H9 (cell line): Measurements from ENCODE around the gene IL17REL. TPM values are rescaled to one million over a fixed set of nuclear protein-coding genes. Genes with fewer than 3 reads are reported as not detected.

ENCODE experiments used
- DNase-seq: peaks from one replicate; pipeline ENCODE4 v3.0.0-alpha.2; 2017
- H2AFZ ChIP-seq: one replicate; pipeline ENCODE4 v1.6.1; 2013; ENCODE audit warnings: mild to moderate bottlenecking, low read length, control low read depth, moderate library complexity
- H2AK5ac ChIP-seq: 2 replicates; pipeline ENCODE4 v1.6.1; 2013; ENCODE audit warnings: low read length, control low read depth, mixed read lengths; ENCODE audit not compliant: insufficient read length
- H2BK120ac ChIP-seq: one replicate; pipeline ENCODE4 v1.6.1; 2013; ENCODE audit warnings: low read depth, mild to moderate bottlenecking, low read length, control low read depth, inconsistent platforms; ENCODE audit not compliant: poor library complexity, severe bottlenecking
- H2BK12ac ChIP-seq: 2 replicates; pipeline ENCODE4 v1.6.1; 2013; ENCODE audit warnings: low read length, control low read depth, mixed read lengths, low read depth; ENCODE audit not compliant: insufficient read length
- H2BK15ac ChIP-seq: 2 replicates; pipeline ENCODE4 v1.6.1; 2013; ENCODE audit warnings: low read depth, low read length, control low read depth
- H2BK20ac ChIP-seq: one replicate; pipeline ENCODE4 v1.6.1; 2013; ENCODE audit warnings: low read depth, mild to moderate bottlenecking, low read length, control low read depth, inconsistent platforms; ENCODE audit not compliant: poor library complexity, severe bottlenecking
- H2BK5ac ChIP-seq: 2 replicates; pipeline ENCODE4 v1.6.1; 2013; ENCODE audit warnings: low read length, control low read depth, mixed read lengths; ENCODE audit not compliant: insufficient read length
- H3K14ac ChIP-seq: 2 replicates; pipeline ENCODE4 v1.6.1; 2013; ENCODE audit warnings: low read length, control low read depth; ENCODE audit not compliant: insufficient read depth
- H3K18ac ChIP-seq: 2 replicates; pipeline ENCODE4 v1.6.1; 2013; ENCODE audit warnings: low read depth, mild to moderate bottlenecking, mixed read lengths, low read length, control low read depth; ENCODE audit not compliant: insufficient read length
- H3K23ac ChIP-seq: 2 replicates; pipeline ENCODE4 v1.6.1; 2013; ENCODE audit warnings: low read length, control low read depth, mixed read lengths, low read depth; ENCODE audit not compliant: insufficient read length
- H3K23me2 ChIP-seq: 2 replicates; pipeline ENCODE4 v1.6.1; 2013; ENCODE audit warnings: low read depth, mild to moderate bottlenecking, mixed read lengths, low read length, control low read depth; ENCODE audit not compliant: insufficient read length, poor library complexity, severe bottlenecking
- H3K27ac ChIP-seq: 2 replicates; pipeline ENCODE4 v1.5.1; 2013; ENCODE audit warnings: low read length, control low read depth, mixed read lengths, low read depth; ENCODE audit not compliant: insufficient read length
- H3K27me3 ChIP-seq: 2 replicates; pipeline ENCODE4 v1.6.1; 2013; ENCODE audit warnings: low read length, control low read depth, inconsistent platforms; ENCODE audit not compliant: insufficient read depth
- H3K4ac ChIP-seq: 2 replicates; pipeline ENCODE4 v1.6.1; 2013; ENCODE audit warnings: low read depth, mild to moderate bottlenecking, control low read depth, inconsistent platforms, low read length, moderate library complexity
- H3K4me1 ChIP-seq: 2 replicates; pipeline ENCODE4 v1.6.1; 2013; ENCODE audit warnings: low read length, control low read depth, inconsistent platforms; ENCODE audit not compliant: insufficient read depth
- H3K4me2 ChIP-seq: 2 replicates; pipeline ENCODE4 v1.6.1; 2013; ENCODE audit warnings: low read length, control low read depth, mixed read lengths; ENCODE audit not compliant: insufficient read length, insufficient read depth
- H3K56ac ChIP-seq: 2 replicates; pipeline ENCODE4 v1.6.1; 2013; ENCODE audit warnings: low read depth, mild to moderate bottlenecking, mixed read lengths, low read length, control low read depth; ENCODE audit not compliant: insufficient read length
- H3K79me1 ChIP-seq: 2 replicates; pipeline ENCODE4 v1.6.1; 2013; ENCODE audit warnings: low read depth, mild to moderate bottlenecking, moderate library complexity, low read length, control low read depth, inconsistent platforms; ENCODE audit not compliant: insufficient read depth, poor library complexity, severe bottlenecking
- H3K79me2 ChIP-seq: 2 replicates; pipeline ENCODE4 v1.6.1; 2013; ENCODE audit warnings: low read length, control low read depth, inconsistent platforms; ENCODE audit not compliant: insufficient read depth
- H3K9ac ChIP-seq: 2 replicates; pipeline ENCODE4 v1.6.1; 2013; ENCODE audit warnings: low read length, control low read depth, mixed read lengths; ENCODE audit not compliant: insufficient read length; ENCODE audit errors: extremely low read depth
- H3K9me3 ChIP-seq: one replicate; pipeline ENCODE4 v1.6.1; 2013; ENCODE audit warnings: low read depth, low read length, inconsistent platforms; ENCODE audit not compliant: control insufficient read depth
- H3T11ph ChIP-seq: one replicate; pipeline ENCODE4 v1.6.1; 2013; ENCODE audit warnings: mild to moderate bottlenecking, low read length, control low read depth, inconsistent platforms
- H4K20me1 ChIP-seq: one replicate; pipeline ENCODE4 v1.6.1; 2013; ENCODE audit not compliant: control insufficient read depth, insufficient read length, insufficient read depth
- H4K5ac ChIP-seq: 2 replicates; pipeline ENCODE4 v1.6.1; 2013; ENCODE audit warnings: low read depth, mild to moderate bottlenecking, mixed read lengths, low read length, control low read depth; ENCODE audit not compliant: insufficient read length
- H4K8ac ChIP-seq: replicated peaks from 2 replicates; pipeline ENCODE4 v1.6.1; 2013; ENCODE audit warnings: low read length, control low read depth, mixed read lengths, low read depth; ENCODE audit not compliant: insufficient read length
- H4K91ac ChIP-seq: 2 replicates; pipeline ENCODE4 v1.6.1; 2013; ENCODE audit warnings: low read depth, mild to moderate bottlenecking, moderate library complexity, mixed read lengths, low read length, control low read depth; ENCODE audit not compliant: insufficient read length
- H3K27ac Mint-ChIP-seq, 3 experiments: 2 replicates in 2 of 3; 3 replicates in 1 of 3; pipeline ENCODE4 v1.8.0; 2020 to 2021; ENCODE audit warnings: mixed read lengths in 3 of 3, mild to moderate bottlenecking in 1 of 3, moderate library complexity in 1 of 3
- H3K27me3 Mint-ChIP-seq: 2 replicates; pipeline ENCODE4 v1.8.0; 2021; ENCODE audit warnings: low read depth, mild to moderate bottlenecking, moderate library complexity, mixed read lengths
- H3K36me3 Mint-ChIP-seq, 3 experiments: 2 replicates in 2 of 3; 3 replicates in 1 of 3; pipeline ENCODE4 v1.8.0; 2020 to 2021; ENCODE audit warnings: low read depth in 3 of 3, mixed read lengths in 3 of 3; ENCODE audit not compliant: insufficient read depth in 1 of 3
- H3K4me1 Mint-ChIP-seq, 2 experiments: 2 replicates each; pipeline ENCODE4 v1.8.0; 2020; ENCODE audit warnings: mixed read lengths in 2 of 2
- H3K4me3 Mint-ChIP-seq, 2 experiments: 2 replicates in 1 of 2; 3 replicates in 1 of 2; pipeline ENCODE4 v1.8.0; 2020 to 2021; ENCODE audit warnings: mild to moderate bottlenecking in 2 of 2, mixed read lengths in 2 of 2, moderate library complexity in 1 of 2
- H3K9me3 Mint-ChIP-seq, 2 experiments: 2 replicates in 1 of 2; 3 replicates in 1 of 2; pipeline ENCODE4 v1.8.0; 2020; ENCODE audit warnings: mild to moderate bottlenecking in 2 of 2, mixed read lengths in 2 of 2, moderate library complexity in 1 of 2
- WGBS: extraction: QIAGEN DNeasy Blood & Tissue Kit; methylation state at CpG from one replicate; pipeline ENCODE4 v1.1.7; 2013; ENCODE audit warnings: missing lambda C conversion rate, low lambda C conversion rate, mixed read lengths; ENCODE audit not compliant: insufficient read length; ENCODE audit errors: extremely low coverage; 5-methylcytosine and 5-hydroxymethylcytosine counted together
- total RNA-seq: library from RNA; stranded (reverse); gene quantifications from 2 replicates; pipeline ENCODE4 v1.2.1, GENCODE V29; 2021
- TF ChIP-seq, protein P1 (sequence below): fragments of 200-600 bp; sonication (generic); conservative IDR thresholded peaks from 3 replicates; pipeline ENCODE4 v1.8.0; 2021; ENCODE audit warnings: antibody characterized with exemption, mild to moderate bottlenecking

Gene IL17REL
- total RNA-seq, 1 experiment from 2014 or later = 0.20 TPM

- Histone ChIP-seq H3K27ac (no peak overlapping the region), H3K4me1 (no peaks in the 10 kb centered on the region; the same call in 1 of the 2 replicates), H2BK120ac (no peak overlapping the region), H3K23ac (no peak overlapping the region), H4K5ac (no peak overlapping the region), H2AK5ac (no peak overlapping the region), H3T11ph (no peak overlapping the region), H3K27me3 (no peaks in the 10 kb centered on the region), H2BK15ac (no peak overlapping the region), H3K23me2 (no peaks in the 10 kb centered on the region), H3K9ac (no peak overlapping the region), H2BK5ac (no peak overlapping the region), H3K4me2 (no peak overlapping the region), H4K91ac (no peak overlapping the region), H3K18ac (no peak overlapping the region), H3K79me2 (no peaks in the 10 kb centered on the region), H3K9me3 (no peaks in the 10 kb centered on the region), H4K8ac (no peak overlapping the region), H3K14ac (no peak overlapping the region), H3K56ac (no peak overlapping the region), H4K20me1 (peaks cover 3% of the 10 kb centered on the region), H2BK12ac (no peak overlapping the region), H2AFZ (no peak overlapping the region), H3K4ac (no peak overlapping the region), H3K79me1 (no peaks in the 10 kb centered on the region), H2BK20ac (no peak overlapping the region)
- H3K36me3 Mint-ChIP-seq = peaks cover under 1 to 7% (median 2%) of the 10 kb centered on the region in 3 experiments; a peak in 5 of 7 replicates
- peaks cover 4 to 5% of the 10 kb centered on the region in 2 experiments; a peak in 3 of 4 replicates for H3K4me1 Mint-ChIP-seq
- no CpG with 5 or more reads among the region's 16 CpGs for WGBS
- no peak overlapping the region for H3K4me3 Mint-ChIP-seq
- peaks cover 16% of the 10 kb centered on the region for H3K27me3 Mint-ChIP-seq
- TF ChIP-seq, protein P1, sequence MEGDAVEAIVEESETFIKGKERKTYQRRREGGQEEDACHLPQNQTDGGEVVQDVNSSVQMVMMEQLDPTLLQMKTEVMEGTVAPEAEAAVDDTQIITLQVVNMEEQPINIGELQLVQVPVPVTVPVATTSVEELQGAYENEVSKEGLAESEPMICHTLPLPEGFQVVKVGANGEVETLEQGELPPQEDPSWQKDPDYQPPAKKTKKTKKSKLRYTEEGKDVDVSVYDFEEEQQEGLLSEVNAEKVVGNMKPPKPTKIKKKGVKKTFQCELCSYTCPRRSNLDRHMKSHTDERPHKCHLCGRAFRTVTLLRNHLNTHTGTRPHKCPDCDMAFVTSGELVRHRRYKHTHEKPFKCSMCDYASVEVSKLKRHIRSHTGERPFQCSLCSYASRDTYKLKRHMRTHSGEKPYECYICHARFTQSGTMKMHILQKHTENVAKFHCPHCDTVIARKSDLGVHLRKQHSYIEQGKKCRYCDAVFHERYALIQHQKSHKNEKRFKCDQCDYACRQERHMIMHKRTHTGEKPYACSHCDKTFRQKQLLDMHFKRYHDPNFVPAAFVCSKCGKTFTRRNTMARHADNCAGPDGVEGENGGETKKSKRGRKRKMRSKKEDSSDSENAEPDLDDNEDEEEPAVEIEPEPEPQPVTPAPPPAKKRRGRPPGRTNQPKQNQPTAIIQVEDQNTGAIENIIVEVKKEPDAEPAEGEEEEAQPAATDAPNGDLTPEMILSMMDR = no peak
- H3K27ac Mint-ChIP-seq = no peak overlapping the region
- no peaks in the 10 kb centered on the region for H3K9me3 Mint-ChIP-seq
- peak; percentile 40 for DNase-seq
Observed at GRCh38 chr22:49968831-49969661, 43.5 kb downstream of the IL17REL start.
